Activated T-cell treated with anti-CD3 and anti-CD28 coated beads for 48 hours (primary cell): ENCODE data around the gene UNC45A.
A peak's percentile ranks its signal among the peaks of the same experiment; 100 is the strongest.
"Not testable (repeated sequence)": the region's sequence is repeated elsewhere in the genome, so short reads cannot be mapped to it uniquely, and the experiment has no call there.

ENCODE experiments used
- DNase-seq: peaks from one replicate; pipeline ENCODE4 v3.0.0-alpha.2; 2020; ENCODE audit warnings: low read depth

UNC45A gene, protein sequence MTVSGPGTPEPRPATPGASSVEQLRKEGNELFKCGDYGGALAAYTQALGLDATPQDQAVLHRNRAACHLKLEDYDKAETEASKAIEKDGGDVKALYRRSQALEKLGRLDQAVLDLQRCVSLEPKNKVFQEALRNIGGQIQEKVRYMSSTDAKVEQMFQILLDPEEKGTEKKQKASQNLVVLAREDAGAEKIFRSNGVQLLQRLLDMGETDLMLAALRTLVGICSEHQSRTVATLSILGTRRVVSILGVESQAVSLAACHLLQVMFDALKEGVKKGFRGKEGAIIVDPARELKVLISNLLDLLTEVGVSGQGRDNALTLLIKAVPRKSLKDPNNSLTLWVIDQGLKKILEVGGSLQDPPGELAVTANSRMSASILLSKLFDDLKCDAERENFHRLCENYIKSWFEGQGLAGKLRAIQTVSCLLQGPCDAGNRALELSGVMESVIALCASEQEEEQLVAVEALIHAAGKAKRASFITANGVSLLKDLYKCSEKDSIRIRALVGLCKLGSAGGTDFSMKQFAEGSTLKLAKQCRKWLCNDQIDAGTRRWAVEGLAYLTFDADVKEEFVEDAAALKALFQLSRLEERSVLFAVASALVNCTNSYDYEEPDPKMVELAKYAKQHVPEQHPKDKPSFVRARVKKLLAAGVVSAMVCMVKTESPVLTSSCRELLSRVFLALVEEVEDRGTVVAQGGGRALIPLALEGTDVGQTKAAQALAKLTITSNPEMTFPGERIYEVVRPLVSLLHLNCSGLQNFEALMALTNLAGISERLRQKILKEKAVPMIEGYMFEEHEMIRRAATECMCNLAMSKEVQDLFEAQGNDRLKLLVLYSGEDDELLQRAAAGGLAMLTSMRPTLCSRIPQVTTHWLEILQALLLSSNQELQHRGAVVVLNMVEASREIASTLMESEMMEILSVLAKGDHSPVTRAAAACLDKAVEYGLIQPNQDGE

GRCh38 chr15:90934949-90935751, at the start of gene UNC45A:
TSS of gene UNC45A (plus strand) at chr15:90935285. CDS start at chr15:90935325, 40 bp downstream.
- DNase-seq = peak; percentile 98

GRCh38 chr15:90885432-90886290, 49.4 kb upstream of the UNC45A start:
- DNase-seq = peak; percentile 76

GRCh38 chr15:90886291-90886614, 48.8 kb upstream of the UNC45A start:
- no peak for DNase-seq

DNA sequence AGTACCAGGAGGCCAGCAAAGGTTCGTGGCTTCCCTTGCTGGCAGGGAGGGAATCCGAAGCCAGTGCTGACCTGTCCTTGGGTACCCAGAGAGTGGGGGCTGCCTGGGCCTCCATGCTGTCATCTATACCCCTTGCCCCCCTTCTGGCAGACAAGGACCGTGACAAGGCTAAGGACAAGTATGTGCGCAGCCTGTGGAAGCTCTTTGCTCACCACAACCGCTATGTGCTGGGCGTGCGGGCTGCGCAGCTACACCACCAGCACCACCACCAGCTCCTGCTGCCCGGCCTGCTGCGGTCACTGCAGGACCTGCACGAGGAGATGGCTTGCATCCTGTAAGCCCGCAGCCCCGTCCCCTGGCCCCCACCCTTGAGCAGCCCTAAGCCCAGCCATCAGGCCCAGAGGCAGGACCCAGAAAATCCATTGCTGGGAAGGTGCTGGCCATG, 48.0 kb upstream of the UNC45A start:
- no peak for DNase-seq

DNA sequence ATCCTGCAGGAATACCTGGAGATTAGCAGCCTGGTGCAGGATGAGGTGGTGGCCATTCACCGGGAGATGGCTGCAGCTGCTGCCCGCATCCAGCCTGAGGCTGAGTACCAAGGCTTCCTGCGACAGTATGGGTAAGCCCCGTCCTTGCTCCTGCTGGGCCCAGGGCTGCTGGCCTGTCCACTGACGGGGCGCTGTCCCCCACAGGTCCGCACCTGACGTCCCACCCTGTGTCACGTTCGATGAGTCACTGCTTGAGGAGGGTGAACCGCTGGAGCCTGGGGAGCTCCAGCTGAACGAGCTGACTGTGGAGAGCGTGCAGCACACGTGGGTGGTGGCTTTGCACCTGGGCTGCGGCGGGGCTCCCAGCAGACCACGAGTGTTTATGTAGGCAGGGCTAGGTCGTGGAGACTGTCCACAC, 45.8 kb upstream of the UNC45A start:
- DNase-seq = no peak

DNA sequence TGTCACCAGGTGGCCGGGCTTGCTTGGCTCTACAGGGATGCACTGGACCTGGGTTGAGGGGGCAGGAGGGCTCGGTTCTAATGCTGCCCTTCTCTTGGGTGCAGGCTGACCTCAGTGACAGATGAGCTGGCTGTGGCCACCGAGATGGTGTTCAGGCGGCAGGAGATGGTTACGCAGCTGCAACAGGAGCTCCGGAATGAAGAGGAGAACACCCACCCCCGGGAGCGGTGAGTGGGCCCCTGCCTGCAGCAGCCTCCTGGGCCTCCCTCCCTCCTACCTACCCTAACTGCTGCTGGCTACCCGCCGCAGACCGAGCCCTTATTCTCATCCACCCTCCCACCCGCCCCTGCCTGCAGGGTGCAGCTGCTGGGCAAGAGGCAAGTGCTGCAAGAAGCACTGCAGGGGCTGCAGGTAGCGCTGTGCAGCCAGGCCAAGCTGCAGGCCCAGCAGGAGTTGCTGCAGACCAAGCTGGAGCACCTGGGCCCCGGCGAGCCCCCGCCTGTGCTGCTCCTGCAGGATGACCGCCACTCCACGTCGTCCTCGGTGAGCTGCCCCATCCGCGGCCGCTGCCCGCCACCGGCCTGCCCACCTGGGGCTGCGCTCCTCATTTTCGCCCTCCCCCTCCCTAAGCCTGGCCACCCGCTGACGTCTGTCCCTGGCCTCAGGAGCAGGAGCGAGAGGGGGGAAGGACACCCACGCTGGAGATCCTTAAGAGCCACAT, 45.2 kb upstream of the UNC45A start:
- DNase-seq = no peak

DNA sequence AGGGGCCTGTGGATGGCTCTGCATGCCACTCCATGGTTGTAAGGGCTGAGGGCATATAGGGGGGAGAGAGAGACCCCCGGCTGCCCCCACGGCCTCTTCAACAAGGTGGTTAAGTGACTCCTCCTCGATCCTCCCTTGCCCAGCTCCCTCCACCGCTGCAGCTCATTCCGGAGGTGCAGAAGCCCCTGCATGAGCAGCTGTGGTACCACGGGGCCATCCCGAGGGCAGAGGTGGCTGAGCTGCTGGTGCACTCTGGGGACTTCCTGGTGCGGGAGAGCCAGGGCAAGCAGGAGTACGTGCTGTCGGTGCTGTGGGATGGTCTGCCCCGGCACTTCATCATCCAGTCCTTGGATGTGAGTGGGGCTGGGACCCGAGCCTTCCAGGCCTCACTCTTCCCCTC, 44.2 kb upstream of the UNC45A start:
- no peak for DNase-seq

- no peak for DNase-seq
Measured at GRCh38 chr15:90891346-90891949, 43.6 kb upstream of the UNC45A start.

DNA sequence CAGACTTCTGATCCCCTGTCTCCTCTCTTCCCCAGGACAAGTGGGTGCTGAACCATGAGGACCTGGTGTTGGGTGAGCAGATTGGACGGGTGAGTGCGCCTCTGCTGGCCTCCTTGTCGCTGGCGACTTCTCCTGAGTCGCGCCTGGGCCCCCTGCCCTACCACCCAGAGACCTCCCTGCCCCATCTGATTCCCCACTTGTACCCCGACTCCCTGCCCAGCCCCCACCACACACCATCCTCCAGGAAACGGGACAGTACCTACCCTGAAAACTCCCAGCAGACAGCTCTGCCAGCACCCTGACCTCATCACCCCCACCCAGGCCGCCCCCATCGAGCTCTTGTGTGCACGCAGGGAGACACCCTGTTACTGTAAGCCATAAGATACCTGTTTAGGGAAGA, 43.1 kb upstream of the UNC45A start:
- no peak for DNase-seq

- no peak for DNase-seq
Measured at GRCh38 chr15:90892498-90893174, 42.4 kb upstream of the UNC45A start.

DNA sequence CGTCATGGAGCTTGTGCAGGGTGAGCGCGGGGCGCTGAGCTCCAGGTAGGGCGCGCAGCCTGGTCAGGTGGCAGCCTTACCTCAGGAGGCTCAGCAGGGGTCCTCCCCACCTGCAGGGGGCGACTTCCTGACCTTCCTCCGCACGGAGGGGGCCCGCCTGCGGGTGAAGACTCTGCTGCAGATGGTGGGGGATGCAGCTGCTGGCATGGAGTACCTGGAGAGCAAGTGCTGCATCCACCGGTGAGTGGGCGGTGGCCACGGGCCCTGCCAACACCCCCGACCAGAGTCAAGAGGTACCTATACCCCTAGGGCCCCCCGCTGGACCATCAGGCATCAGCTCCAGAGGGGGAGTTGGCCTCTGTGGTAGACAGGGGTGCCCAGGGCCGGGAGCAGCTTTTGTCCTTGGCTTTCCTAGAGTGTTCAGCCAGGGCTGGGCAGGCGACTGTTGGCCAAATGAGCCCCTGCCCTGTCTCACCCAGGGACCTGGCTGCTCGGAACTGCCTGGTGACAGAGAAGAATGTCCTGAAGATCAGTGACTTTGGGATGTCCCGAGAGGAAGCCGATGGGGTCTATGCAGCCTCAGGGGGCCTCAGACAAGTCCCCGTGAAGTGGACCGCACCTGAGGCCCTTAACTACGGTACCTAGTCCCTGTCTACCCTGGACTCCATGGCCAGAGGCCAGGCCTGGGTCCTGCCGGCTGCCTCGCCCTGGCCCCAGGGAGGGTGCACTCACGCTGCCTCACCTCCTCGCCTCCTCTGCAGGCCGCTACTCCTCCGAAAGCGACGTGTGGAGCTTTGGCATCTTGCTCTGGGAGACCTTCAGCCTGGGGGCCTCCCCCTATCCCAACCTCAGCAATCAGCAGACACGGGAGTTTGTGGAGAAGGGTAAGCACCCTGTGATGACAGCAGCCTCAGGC, 41.7 kb upstream of the UNC45A start:
- no peak for DNase-seq

- no peak for DNase-seq
Measured at GRCh38 chr15:90895571-90896117, 39.4 kb upstream of the UNC45A start.

DNA sequence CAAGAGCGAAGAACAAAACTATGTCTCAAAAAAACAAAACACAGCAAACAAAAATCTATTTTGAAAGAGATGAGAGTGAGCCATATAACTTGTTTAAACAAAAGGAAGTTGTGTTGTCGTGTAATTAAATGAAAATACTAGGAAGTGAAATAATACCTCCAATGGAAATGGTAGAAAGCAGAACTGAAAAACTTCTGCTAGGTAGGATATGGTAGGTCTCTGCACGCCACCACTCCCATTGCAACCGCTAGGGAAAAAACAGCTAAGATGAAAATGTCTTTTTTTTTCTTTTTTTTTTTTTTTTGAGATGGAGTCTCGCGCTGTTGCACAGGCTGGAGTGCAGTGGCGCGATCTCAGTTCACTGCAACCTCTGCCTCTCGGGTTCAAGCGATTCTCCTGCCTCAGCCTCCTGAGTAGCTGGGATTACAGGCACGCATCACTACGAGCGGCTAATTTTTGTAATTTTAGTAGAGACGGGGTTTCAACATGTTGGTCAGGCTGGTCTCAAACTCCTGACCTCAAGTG, 37.9 kb upstream of the UNC45A start:
- not testable (repeated sequence) for DNase-seq

GRCh38 chr15:90901175-90902039, 33.7 kb upstream of the UNC45A start:
- no peak for DNase-seq

DNA sequence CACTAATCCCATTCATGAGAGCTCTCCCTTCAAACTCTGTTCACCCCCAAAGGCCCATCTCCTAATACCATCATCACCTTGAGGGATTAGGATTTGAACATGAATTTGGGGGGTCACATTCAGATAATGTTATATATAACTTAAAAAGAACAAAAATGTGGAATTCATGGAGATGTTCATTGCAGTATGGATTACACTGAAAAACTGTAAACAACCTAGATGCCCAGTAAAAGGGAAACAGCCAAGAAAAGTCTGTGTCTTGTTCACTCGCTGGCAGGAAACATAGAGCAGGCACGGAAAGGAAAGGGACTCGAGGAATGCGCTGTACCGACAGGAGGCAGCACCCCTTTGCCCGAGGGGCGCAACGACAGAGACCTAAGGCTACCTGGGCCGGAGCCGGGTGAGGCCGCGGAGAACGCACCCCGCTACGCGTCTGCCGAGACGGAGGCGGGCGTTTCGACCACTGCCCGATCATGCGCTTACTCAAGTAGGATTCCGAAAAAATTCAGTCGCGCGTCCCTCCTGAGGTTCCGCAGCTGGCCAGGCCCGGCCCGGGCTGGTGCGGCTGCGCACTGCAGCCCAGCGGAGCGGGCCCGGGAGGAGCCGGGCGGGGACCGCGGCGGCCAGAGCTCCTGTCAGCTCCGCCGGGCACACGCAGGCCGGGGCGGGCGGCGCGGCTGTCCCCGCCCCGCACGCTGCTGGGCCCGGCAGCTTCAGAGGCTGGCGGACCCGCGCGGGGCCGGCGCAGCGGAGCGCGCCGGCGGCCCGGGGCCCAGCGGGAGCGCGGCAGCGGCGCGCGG, 32.8 kb upstream of the UNC45A start:
- peak; percentile 73 for DNase-seq
